DMS53 (cell line): Measurements from ENCODE around the gene PTPRN2.
"Not testable (repeated sequence)": the region's sequence is repeated elsewhere in the genome, so short reads cannot be mapped to it uniquely, and the experiment has no call there.

Source experiments
- DNase-seq: peaks from one replicate; lab custom pipeline; 2025; lab: John Stamatoyannopoulos, UW

Gene PTPRN2

GRCh38 chr7:157926521-157927150 lies 661.0 kb downstream of the PTPRN2 start:
- DNase-seq, result no peak

GRCh38 chr7:157926107-157926506 lies 661.5 kb downstream of the PTPRN2 start:
- DNase-seq, result no peak

- DNase-seq, result no peak
Measured at GRCh38 chr7:157925383-157925875, 662.2 kb downstream of the PTPRN2 start.

- DNase-seq, result no peak
Measured at GRCh38 chr7:157923903-157924630, 663.6 kb downstream of the PTPRN2 start.

GRCh38 chr7:157922576-157922975 lies 665.0 kb downstream of the PTPRN2 start:
- DNase-seq, result no peak

GRCh38 chr7:157918326-157919080 lies 669.1 kb downstream of the PTPRN2 start:
- DNase-seq, result no peak

GRCh38 chr7:157916946-157917640 lies 670.5 kb downstream of the PTPRN2 start:
- no peak for DNase-seq

GRCh38 chr7:157910446-157910845 lies 677.2 kb downstream of the PTPRN2 start:
- DNase-seq, result no peak

GRCh38 chr7:157910045-157910444 lies 677.6 kb downstream of the PTPRN2 start:
- not testable (repeated sequence) for DNase-seq

- DNase-seq, result no peak
Measured at GRCh38 chr7:157909370-157909769, 678.3 kb downstream of the PTPRN2 start.

GRCh38 chr7:157908006-157908782 lies 679.4 kb downstream of the PTPRN2 start:
- no peak for DNase-seq

GRCh38 chr7:157907091-157907490 lies 680.5 kb downstream of the PTPRN2 start:
- DNase-seq, result no peak

- no peak for DNase-seq
Measured at GRCh38 chr7:157906583-157906982, 681.0 kb downstream of the PTPRN2 start.

GRCh38 chr7:157905651-157906461 lies 681.8 kb downstream of the PTPRN2 start:
- DNase-seq, result no peak

GRCh38 chr7:157904866-157905570 lies 682.6 kb downstream of the PTPRN2 start:
- no peak for DNase-seq

- no peak for DNase-seq
Measured at GRCh38 chr7:157904211-157904865, 683.3 kb downstream of the PTPRN2 start.

- DNase-seq, result no peak
Measured at GRCh38 chr7:157903710-157904109, 683.9 kb downstream of the PTPRN2 start.

- no peak for DNase-seq
Measured at GRCh38 chr7:157903296-157903695, 684.3 kb downstream of the PTPRN2 start.
